HG03196 (cell line): Measurements from ENCODE around the gene UVSSA.

ENCODE experiments used
- ATAC-seq: cut with Tn5 transposase; IDR thresholded peaks from one replicate; pipeline ENCODE4 v1.9.1; 2021; ENCODE audit not compliant: unreplicated experiment

UVSSA gene

GRCh38 chr4:1404573-1405253 is 57.7 kb downstream of the UVSSA start:
- no peak for ATAC-seq

- ATAC-seq: no peak
Measured at GRCh38 chr4:1405254-1405635, 58.2 kb downstream of the UVSSA start.

GRCh38 chr4:1405636-1406393 is 58.8 kb downstream of the UVSSA start:
- ATAC-seq: no peak

- ATAC-seq: no peak
Measured at GRCh38 chr4:1406394-1406980, 59.5 kb downstream of the UVSSA start, which contains the start of gene NKX1-1. TSS of gene NKX1-1 (minus strand) at chr4:1406442. CDS start at chr4:1406442, 0 bp downstream.

- ATAC-seq: no peak
Measured at GRCh38 chr4:1406981-1407656, 60.1 kb downstream of the UVSSA start.

- ATAC-seq: no peak
Measured at GRCh38 chr4:1407657-1408333, 60.8 kb downstream of the UVSSA start.

GRCh38 chr4:1408418-1408817 is 61.4 kb downstream of the UVSSA start:
- no peak for ATAC-seq

GRCh38 chr4:1409079-1409478 is 62.1 kb downstream of the UVSSA start:
- ATAC-seq: no peak

GRCh38 chr4:1409491-1410425 is 62.8 kb downstream of the UVSSA start:
- no peak for ATAC-seq

GRCh38 chr4:1410491-1411325 is 63.7 kb downstream of the UVSSA start:
- no peak for ATAC-seq

- no peak for ATAC-seq
Measured at GRCh38 chr4:1411436-1412375, 64.7 kb downstream of the UVSSA start.

GRCh38 chr4:1412376-1413203 is 65.6 kb downstream of the UVSSA start:
- ATAC-seq: no peak

GRCh38 chr4:1413204-1413663 is 66.2 kb downstream of the UVSSA start:
- no peak for ATAC-seq

GRCh38 chr4:1413687-1414479 is 66.9 kb downstream of the UVSSA start:
- no peak for ATAC-seq

- ATAC-seq: no peak
Measured at GRCh38 chr4:1414831-1415680, 68.0 kb downstream of the UVSSA start.
